Hindlimb muscle (tissue), 1 donor: ENCODE data around the gene ACTRT2. TPM values are rescaled to one million over a fixed set of nuclear protein-coding genes. Genes with fewer than 3 reads are reported as not detected.

Experiments used
- DNase-seq: peaks from one replicate; pipeline ENCODE4 v3.0.0-alpha.2; 2013
- polyA plus RNA-seq: library from polyadenylated mRNA; unstranded; fragments of 120-200 nt; gene quantifications from one replicate; pipeline ENCODE4 v1.2.1, GENCODE V29; 2013; ENCODE audit not compliant: insufficient read length

The ACTRT2 gene
- polyA plus RNA-seq, 1 donor, result not detected

DNA sequence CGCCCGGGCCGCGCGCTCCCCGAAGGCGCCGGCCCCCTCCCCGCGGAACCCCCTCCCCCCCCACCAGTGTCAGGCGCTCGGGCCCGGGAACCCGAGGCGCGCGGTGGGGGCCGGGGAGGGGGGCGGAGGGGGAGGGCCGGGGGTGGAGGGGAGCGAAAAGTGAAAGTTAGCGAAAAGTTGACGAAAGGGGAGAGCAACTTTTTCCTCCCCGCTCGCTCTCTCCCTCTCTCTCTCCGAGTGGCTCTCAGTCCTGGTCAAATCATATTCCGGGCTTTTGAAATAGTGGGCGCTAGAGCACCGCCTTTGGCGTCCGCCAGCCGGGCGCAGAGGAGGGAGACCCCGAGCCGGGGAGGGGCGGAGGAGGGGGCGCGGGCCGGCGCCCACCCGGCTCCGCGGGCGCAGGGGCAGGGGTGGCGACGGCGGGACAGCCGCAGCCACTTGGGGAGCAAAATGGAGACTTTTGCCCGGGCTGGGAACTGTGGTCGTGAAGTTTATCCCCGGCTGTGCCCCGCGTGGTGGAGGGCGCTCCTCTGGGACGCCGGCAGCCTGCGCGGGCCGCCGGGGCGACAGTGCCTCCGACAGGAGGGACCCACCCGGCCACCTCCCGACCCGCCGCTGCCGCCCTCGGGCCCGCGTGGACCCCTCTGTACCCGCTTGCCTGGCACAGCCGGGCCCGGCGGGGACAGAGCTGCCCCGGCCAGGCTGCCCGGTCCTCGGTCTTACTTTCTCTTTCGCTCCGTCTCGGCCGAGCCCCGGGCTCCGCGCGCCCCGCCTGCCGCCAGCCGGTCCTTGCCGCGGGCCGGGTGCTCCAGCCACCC, 48.4 kb downstream of the ACTRT2 start:
- DNase-seq, result peak; percentile 43

- DNase-seq, result no peak
Measured at GRCh38 chr1:3070309-3070643, 49.0 kb downstream of the ACTRT2 start.

DNA sequence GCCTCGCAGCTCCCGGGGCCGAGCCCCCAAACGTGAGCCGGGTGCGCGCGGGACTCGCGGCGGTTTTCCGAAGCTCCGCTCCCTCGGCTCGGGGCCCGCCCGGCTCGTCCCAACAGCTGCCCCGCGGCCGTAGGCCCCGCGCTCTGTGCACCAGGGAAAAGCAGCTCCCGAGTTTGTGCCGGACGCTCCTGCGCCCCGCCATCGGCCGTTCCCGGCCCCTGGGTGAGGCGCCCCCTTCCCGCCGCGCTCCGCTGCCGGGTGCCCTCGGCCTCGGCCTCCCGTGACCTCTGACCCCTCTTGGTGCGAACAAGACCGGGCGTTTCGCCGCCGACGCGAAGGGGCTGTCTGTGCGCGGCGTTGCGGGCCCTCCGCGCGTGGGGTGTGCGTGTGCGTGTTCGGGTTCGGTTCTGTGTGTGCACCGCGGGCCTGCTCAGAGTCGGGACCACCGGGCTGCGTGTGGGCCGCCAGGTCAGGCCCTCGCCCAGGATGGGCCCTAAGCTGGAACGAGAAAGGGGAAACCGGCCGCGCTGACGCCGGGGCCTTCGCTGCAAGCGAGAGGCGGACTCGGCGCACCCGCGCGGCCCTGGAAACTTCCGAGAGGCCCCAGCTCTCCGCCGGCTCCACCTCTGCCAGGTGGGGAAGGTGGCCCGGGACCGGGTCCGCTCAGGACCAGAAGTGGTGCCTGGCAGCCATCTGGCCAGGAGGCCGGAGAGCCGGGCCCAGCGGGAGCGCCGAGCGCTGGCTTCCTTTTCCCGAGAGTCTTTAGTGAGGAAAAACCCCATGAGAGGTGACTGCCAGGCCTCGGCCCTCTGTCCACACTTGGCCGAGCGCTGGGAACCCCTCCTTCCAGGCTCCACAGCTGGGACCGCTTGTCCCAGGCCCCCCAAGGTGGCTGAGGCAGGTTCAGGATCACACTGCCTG, 49.6 kb downstream of the ACTRT2 start:
- no peak for DNase-seq

- no peak for DNase-seq
Measured at GRCh38 chr1:3071565-3072390, 50.5 kb downstream of the ACTRT2 start.

Other genes starting within 250 kb of the ACTRT2 start
- gene TTC34, start 219.8 kb upstream of the ACTRT2 start, polyA plus RNA-seq, result 0.31 TPM
- gene PRDM16, start 47.7 kb downstream of the ACTRT2 start, polyA plus RNA-seq, result 0.80 TPM